Fibroblast of the conjunctiva (primary cell): Measurements from ENCODE around the gene PKD2L2.
"Not testable (repeated sequence)": the region's sequence is repeated elsewhere in the genome, so short reads cannot be mapped to it uniquely, and the experiment has no call there.

ENCODE experiments used
- DNase-seq: peaks from one replicate; pipeline ENCODE4 v3.0.0-alpha.2; 2010; ENCODE audit warnings: low read depth

PKD2L2 gene

DNA sequence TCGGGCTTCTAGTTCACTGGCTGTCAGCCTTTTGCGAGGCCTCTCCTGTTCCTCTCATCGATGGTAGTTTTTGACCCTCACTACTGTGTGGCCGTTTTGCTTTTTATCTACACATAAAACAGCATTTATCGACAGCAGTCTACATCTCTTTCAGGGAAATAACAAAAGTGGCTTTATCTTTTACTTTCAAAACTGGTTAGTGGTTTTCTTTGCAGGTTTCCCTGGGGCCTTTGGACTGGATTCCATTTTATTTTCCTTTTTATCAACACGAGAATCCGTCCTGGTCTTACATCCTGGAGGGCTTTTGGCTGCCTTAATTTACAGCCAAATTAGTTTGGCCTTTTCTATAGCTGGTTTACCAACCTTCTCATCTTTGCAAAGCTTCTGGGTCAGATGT, 793 bp upstream of the PKD2L2 start:
- no peak for DNase-seq

DNA sequence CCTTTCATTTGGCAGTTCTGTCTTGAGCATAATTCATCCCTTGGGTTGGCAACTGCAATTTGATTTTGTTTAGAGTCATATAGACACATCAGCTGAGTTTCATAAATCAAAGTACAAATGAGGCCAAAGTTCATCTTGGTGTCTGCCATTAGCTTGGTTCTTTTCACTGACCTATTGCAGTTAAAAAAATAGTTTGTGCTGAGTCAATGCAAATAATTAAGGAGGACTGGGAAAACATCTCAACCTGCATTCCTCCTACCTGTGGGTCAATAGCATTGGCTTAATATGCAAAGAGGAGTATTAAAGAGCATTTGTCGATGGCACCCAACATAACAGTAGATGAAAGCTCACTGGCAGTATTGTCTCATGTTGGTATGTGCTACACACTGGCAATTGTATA, 1.6 kb downstream of the PKD2L2 start:
- DNase-seq, result no peak

DNA sequence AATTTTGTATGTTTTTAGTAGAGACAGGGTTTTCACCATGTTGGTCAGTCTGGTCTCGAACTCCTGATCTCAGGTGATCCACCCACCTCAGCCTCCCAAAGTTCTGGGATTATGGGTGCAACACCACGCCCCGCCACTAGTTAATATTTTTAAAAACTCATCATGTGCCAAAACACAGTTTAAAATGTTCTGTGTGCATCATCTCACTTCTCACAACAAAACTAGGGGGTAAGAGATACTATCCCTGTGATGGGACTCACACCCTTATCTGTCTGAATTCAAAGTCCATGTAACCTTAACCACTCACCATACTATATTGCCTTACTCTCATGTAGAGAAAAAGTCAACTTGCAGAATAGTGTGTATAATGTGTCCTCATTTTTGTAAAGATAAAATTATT, 2.6 kb downstream of the PKD2L2 start:
- no peak for DNase-seq

DNA sequence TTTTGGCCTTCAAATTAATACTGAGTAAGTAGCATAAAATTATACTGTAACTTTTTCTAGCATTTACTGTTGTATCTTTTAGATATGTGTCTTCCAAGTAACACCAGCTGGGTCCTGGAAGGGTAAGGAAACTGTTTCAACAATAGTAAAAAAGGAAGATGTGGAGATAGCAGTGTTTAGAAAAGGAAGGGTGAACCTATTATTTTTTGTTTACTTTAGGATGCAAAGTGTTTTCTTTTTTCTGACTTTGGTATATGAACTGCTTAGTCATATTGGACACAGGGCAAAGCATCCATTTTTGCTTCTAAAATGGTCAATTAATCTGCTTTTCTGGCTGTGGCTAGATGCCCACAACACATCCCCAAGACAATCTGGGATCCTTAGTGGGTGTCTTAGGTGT, 5.3 kb downstream of the PKD2L2 start:
- no peak for DNase-seq

DNA sequence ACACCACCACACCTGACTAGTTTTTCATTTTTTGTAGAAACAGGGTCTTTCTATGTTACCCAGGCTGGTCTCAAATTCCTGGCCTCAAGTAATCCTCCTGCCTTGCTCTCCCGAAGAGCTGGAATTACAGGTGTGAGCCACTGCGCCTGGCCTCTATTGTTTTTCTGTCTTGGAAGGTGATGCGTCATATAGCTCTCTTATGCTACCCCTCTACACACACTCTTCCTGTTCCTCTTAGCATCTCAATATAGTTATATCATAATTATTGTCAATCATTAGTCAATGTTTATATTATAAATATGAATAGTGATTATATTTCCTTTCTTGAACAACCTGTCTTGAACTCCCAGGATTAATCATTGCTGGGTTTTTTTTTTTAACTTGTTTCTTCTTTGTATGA, 7.3 kb downstream of the PKD2L2 start:
- no peak for DNase-seq

DNA sequence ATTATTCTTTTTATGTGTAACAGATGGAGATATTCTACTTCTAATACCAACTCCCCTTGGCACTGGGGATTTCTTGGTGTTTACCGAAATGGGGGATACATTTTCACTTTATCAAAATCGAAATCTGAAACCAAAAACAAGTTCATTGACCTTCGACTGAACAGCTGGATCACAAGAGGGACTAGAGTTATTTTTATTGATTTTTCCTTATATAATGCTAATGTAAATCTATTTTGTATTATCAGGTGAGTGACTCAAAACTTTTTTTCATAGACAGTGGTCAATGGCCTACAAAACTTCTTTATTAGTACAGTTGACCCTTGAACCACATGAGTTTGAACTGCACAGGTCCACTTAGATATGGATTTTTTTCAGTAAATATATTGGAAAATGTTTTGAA, 10.2 kb downstream of the PKD2L2 start:
- no peak for DNase-seq

DNA sequence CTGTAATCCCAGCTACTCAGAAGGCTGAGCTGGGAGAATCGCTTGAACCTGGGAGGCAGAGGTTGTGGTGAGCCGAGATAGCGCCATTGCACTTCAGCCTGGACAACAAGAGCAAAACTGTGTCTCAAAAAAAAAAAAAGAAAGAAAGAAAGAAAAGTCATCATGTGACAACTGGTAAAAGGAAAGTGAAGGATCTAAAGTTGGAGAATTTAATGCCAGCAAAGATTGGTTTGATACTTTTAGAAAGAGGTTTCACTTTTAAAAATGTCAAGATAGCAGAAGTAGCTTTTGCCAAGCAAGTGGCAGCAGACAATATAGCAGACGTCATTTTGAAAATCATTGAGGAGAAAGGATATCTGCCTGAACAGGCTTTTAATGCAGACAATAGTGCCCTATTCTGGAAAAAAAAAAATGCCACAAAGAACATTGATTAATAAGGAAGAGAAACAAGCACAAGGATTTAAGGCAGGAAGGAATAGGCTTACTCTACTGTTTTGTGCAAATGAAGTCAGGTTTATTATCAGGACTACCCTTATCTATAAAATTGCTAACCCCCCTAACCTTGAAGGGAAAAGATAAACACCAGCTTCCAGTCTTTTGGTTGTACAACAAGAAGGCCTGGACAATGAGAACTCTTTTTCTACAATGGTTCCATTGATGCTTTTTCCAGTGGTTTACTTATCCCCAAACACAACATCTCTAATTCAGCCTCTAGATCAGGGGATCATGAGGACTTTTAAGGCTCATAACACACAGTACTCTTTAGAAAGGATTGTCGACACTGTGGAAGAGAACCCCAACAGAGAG, 12.0 kb downstream of the PKD2L2 start:
- DNase-seq, result no peak

DNA sequence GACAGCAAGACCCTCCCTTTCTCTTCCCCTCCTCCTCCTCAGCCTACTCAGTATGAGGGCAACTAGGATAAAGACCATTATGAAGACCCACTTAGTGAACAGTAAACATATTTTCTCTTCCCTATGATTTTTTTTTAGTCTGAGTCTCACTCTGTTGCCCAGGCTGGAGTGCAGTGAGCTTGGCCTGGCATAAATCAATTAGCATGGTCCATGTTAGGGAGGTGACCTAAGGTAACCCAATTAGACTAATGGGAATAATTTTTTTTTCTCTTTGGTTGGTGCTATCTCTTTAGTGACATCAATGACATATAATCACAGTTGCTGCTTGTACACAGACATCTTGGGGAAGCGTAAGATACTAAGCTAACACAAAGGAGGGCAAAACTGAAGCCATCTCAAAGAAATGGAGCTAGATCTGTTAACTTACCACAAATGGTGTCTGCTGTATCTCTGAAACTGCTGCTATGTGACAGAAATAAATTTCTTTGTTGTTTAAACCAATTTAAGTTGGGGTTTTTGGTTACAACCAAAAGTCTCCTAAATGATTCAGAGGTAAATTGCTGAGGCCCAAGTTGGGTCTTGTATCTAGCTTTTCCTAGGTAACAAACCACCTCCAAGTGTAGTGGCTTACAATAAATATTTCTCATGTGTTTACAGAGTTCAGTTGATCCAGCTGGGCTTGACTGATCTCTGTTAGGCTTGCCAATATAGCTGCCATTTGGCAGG, 13.3 kb downstream of the PKD2L2 start:
- DNase-seq, result no peak

DNA sequence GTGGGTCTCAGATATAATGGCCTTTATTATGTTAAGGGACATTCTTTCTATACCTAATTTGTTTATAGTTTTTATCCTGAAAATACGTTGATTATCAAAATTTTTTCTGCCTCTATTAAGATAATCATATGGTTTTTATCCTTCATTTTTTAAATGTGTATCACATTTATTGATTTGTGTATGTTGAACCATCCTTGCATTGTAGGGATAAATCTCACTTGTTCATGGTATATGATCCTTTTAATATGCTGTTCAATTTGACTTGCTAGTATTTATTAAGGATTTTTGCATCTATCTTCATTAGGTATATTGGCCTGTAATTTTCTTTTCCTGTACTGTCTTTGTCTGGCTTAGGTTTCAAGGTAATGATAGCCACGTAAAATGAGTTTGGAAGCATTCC, 25.5 kb downstream of the PKD2L2 start:
- no peak for DNase-seq

DNA sequence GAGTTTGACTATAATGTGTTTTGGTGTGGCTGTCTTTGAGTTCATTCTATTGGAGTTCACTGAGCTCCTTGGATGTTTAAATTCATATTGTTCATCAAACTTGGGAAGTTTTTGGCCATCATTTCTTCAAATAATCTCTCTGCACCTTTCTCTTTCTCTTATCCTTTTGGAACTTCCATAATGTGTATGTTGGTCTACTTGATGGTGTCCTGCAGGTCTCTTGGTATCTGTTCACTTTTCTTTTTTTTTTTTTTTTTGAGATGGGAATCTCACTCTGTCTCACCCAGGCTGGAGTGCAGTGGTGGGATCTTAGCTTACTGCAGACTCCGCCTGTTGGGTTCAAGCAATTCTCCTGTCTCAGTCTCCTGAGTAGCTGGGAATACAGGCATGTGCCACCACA, 27.7 kb downstream of the PKD2L2 start:
- DNase-seq, result no peak

DNA sequence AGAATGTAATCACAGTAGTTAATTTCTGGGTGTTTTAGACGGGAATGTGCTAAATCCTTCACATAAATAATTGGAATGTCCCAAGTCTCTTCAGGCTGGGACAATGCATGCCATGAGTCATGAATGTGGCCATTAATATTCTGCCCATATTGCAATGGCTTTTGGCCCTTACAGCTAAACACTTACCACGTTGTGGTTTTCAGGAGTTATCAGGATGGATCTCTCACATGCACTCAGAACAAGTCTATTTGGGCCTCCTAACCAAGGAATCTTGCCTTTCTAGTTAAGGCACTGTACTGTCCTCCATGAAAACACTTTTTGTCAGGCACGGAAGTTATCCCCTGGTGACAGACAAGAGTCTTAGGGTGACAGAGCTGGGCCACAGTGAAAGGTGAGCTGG, 32.7 kb downstream of the PKD2L2 start:
- DNase-seq, result no peak

DNA sequence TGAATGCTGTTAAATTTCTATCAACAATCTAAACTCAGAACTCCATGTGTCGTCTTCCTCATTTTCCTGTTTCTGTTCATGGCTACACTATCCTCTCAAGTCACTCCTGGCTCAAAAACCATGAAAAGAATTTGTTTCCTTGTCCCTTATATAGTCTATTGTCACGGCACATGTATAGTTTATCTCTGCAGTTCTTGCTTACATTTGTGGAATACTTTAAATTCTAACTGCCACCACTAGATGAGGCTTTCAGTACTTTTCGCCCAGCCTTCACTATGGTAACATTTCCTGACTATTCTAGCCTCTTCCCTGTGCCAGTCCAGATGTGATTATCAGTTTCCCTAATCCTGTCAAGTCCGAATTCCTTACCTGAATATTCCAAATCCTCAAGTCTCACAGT, 34.6 kb downstream of the PKD2L2 start:
- DNase-seq, result no peak

DNA sequence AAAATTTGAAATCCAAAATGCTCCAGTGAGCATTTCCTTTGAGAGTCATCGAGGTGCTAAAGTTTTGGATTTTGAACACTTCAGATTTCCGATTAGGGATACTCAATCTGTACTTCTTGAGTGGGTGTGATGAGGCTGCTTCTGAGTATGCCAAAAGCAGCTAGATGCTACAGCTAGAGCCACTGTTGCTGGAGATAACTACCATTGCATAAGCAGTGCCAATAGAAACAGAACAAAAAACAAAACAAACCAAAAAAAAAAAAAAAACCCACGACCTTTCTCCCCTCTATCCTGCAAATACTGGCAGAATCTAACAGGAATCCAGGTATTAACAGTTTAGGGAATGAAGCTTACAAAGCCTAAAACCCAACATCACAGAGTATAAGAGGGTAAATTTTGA, 43.5 kb downstream of the PKD2L2 start:
- DNase-seq, result no peak

DNA sequence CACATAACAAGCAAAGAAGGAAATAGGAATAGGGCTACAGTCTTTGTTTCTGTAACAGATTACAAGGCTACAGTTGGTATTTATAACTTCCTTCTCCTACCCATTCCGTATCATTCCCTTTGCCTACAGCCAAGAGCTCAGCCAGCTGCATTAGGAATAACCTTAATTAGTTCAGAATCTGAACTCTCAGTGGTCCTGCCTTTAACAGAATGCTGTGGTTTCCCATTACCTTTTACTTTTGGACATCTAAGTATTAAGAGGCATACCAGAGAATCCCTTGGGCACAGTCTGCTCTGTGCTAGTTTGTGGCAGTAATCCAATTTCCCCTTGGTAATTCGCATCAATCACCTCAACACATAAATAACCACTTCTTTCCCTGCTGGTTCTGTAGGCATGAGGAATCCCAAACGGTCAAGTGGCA, 44.2 kb downstream of the PKD2L2 start:
- DNase-seq, result no peak

DNA sequence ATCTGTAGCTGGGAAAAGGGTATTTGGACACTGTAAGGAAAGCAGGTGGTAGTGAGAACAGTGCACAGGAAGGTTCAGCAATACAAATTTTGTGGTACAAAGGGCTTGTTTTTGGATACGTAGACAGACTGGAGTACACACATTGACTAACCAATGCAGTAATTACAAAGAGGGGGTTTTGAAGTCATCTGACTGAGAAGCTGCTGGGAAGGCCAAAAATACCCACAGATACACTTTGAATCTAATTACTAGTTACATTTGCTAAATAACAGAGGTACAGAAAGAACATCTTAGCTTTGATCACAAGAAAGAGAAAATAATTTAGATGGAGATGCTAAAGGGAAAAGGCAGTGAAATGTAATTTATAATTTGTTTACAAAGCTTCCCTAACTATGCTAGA, 45.9 kb downstream of the PKD2L2 start:
- DNase-seq, result no peak

DNA sequence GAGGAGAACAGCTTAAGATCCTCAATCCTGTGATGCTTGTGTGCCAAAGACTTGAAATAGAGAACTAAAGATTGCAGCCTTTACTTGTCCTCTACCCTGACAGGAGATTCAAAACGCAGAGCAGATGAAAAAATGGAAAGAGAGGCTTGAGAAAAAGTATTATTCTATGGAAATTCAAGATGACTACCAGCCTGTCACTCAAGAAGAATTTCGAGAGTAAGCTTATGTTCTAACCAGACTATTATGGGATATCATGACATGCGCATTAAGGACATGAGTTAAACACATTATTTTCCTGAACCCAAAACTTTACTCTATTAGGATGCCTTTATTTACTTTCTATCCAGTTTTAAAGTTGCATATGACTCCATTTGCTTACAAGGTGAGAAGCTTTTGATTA, 46.4 kb downstream of the PKD2L2 start:
- DNase-seq, result no peak

DNA sequence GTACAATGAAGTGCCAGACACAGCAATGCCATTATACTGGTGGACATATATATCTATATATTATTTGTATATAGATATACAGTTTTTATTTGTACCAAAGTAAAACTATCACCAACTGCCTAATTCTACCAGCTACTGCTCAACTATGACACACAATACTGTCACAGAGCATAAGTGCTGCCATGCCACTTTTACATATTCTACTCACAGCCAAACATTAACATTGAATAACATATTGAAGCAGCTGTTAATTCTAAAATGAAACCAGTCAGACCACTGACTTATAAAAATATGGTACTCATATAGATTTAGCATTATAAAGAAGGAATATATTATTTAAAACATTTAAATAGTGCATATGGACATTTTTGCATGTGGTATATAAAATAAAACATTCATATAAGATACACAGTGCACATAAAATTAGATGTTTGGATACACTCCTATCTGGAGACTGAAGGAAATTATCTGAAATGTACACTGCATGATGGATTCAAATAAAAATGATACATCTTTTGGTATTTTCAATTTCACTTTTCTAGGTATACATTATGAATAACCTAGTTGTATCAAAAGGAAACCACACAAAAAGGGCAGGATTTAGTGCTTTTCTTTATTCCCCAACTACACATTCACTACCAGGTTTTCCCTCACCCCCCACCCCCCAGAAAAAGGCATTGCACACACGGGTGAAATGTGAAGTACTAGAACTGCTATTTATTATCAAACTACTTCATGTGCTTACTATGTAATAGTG, 48.9 kb downstream of the PKD2L2 start:
- no peak for DNase-seq

DNA sequence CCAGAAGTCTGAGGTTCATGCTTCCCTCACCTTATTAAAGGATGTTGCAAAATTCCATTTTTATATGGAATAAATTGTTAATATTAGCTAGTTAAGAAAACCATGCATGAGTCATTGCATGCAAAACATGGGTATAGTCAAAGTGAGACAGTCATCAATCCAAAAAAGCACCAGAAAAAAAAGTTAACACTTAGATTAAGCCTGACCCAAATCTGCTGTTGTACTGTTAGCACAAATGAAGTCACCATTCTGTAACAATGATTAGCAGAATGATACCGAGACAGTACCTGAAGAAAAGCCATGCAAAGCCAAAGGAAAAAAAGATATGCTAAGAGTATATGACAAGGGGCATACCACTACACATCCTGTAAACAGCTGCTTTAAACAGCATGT, 49.5 kb downstream of the PKD2L2 start:
- no peak for DNase-seq

DNA sequence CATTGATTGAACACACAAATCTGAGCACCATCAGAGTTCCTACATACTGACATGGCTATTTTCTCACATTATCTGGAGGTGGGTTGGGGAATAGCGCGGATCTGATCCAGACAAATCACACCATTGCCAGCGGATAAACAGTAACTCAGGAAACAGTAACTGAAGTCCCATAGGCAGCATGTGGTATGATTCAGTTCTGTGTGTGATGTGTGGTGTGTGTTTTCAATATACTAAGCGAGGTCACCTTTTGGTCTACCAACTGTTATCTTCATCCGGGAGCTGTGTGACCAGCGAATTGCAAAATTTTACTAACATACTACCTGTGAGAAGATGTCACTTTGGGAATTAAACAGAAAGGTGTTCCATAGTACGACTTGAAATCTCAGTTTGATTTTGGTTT, 50.1 kb downstream of the PKD2L2 start:
- DNase-seq, result no peak

DNA sequence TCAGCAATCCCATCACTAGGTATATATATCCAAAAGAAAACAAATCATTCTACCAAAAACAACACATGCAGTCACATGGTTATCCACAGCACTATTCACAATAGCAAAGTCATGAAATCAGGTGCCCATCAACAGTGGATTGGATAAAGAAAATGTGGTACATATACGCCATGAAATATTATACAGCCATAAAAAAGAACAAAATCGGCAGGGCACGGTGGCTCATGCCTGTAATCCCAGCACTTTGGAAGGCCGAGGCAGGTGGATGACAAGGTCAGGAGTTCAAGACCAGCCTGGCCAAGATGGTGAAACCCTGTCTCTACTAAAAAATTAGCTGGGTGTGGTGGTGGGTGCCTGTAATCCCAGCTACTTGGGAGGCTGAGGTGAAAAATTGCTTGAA, 55.0 kb downstream of the PKD2L2 start:
- DNase-seq, result not testable (repeated sequence)

DNA sequence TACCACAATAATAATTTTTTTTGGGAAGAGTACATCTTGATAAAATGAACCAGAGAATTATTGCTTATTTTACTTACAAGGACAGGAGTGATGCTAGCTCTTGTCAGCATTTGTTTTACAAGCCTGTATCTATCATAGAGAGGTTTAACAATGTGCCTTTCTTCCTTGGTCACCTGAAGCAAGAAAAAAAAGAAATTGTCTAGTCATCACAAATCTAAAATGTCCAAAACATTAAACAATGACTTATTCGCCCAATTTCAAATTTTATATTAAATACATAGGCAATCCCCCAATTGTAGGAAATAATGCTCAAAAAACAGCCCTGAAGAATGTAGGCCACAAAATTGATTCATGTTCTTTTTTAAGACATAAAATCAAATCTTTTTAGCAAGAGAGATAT, 56.6 kb downstream of the PKD2L2 start:
- no peak for DNase-seq

DNA sequence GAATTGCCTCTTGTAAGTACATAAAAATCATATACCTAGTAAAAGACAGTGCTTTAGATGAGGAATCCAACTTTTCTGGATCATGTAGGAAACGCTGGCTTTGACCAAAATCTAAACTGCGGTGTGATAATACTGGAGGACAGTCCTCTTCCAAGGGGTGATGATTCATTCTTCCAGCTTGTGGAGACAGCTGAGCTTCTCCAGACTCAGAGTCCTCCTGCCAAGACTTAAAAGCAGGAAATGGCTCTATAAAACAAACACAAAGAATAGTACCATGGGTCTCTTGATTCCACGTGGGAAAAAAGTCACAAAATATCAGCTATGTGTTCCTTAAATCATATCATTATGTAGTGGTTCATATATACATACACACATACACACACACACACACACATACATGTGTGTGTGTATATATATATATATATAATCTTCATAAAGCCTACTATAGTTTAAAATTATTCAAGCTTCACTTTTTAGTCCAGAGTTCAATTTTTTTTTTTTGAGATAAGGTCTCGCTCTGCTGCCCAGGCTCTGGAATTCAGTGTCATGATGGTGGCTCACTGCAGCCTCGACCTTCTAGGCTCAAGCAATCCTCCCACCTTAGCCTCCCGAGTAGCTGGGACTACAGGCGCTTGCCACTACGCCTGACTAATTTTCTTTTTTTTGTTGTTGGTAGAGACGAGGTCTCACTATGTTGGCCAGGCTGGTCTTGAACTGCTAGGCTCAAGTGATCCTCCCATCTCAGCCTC, 65.0 kb downstream of the PKD2L2 start:
- peak; percentile 60 for DNase-seq
